Activated T-helper 1 cell treated with anti-CD3 and anti-CD28 coated beads, Interleukin-12 subunit alpha, Interleukin-12 subunit beta, Interleukin-2, Interleukin-4 antibody, amounts not matched to agents 30 ng/mL and 10 ng/mL and 1 ng/mL, durations not matched to agents 14 hours and 24 hours and 36 hours (primary cell): ENCODE measurements around the gene AGPAT1. TPM values are rescaled to one million over a fixed set of nuclear protein-coding genes. Genes with fewer than 3 reads are reported as not detected.

Source experiments
- DNase-seq: peaks from one replicate; pipeline ENCODE4 v3.0.0; 2021; ENCODE audit warnings: low spot score
- H3K27ac Mint-ChIP-seq: one replicate; pipeline ENCODE4 v1.8.0; 2021; ENCODE audit warnings: mild to moderate bottlenecking, mixed read lengths
- H3K27me3 Mint-ChIP-seq: one replicate; pipeline ENCODE4 v1.8.0; 2022; ENCODE audit warnings: mild to moderate bottlenecking, moderate library complexity, mixed read lengths; ENCODE audit not compliant: insufficient read depth
- H3K36me3 Mint-ChIP-seq: one replicate; pipeline ENCODE4 v1.8.0; 2021; ENCODE audit warnings: low read depth, mixed read lengths
- H3K4me1 Mint-ChIP-seq: one replicate; pipeline ENCODE4 v1.8.0; 2021; ENCODE audit warnings: low read depth, mixed read lengths
- H3K4me3 Mint-ChIP-seq: one replicate; pipeline ENCODE4 v1.8.0; 2021; ENCODE audit warnings: mild to moderate bottlenecking, moderate library complexity, mixed read lengths
- H3K9me3 Mint-ChIP-seq: one replicate; pipeline ENCODE4 v1.8.0; 2021; ENCODE audit warnings: mixed read lengths
- intact Hi-C: fragments of 100-400 bp; cut with micrococcal nuclease; formaldehyde crosslinking; loops from one replicate; pipeline ENCODE4 v1.15.1; 2024
- total RNA-seq: library from RNA; stranded (reverse); gene quantifications from 2 replicates; pipeline ENCODE4 v1.2.3, GENCODE V29; 2022

The AGPAT1 gene
- total RNA-seq, 1 donor from 2014 or later: 35.6 TPM

DNA sequence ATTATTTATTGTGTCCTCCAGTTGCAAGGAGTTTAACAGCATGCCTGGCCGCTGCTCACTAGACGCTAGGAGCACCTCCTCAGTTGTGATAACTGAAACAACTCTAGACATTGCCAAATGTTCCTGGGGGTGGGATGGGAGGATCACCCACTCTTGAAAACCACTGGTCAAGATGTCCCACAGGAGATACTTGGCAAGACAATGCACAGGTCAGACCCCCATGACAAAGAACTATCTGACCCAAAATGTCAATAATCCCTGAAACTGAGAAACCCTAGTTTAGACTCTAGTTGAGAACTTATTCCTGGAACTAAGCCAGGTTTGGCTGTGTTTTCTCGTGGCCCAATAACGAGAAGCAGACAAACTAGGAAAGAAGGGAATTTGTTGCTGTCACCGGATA, 36.3 kb downstream of the AGPAT1 start:
- Mint-ChIP-seq H3K36me3 (no peaks in the 10 kb centered on the region), H3K9me3 (no peaks in the 10 kb centered on the region), H3K27me3 (peaks cover 26% of the 10 kb centered on the region), H3K4me1 (no peaks in the 10 kb centered on the region), H3K4me3 (no peak overlapping the region), H3K27ac (no peak overlapping the region)
- DNase-seq: no peak
- intact Hi-C loops: no loop called here

DNA sequence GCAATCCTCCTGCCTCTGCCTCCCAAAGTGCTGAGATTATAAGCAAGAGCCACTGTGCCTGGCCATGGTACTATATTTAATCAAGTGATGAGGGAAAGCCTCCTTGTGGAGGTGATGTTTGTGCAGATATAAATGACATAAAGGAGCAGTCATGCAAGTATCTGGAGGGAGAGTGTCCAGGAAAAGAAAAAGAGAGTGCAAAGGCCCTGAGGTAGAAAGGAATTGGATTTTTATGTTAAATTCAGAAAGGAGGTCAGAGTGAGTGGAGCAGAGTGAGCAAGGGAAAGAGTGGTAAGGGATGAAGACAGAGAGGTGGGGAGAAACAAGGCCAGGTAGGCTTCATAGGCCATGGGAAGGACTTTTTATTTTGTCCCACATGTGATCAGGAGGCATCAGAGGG, 38.4 kb downstream of the AGPAT1 start:
- Mint-ChIP-seq H3K27ac (no peak overlapping the region), H3K4me3 (no peak overlapping the region), H3K9me3 (no peaks in the 10 kb centered on the region), H3K4me1 (no peaks in the 10 kb centered on the region), H3K27me3 (peaks cover 24% of the 10 kb centered on the region), H3K36me3 (no peaks in the 10 kb centered on the region)
- DNase-seq: no peak
- intact Hi-C loops: no loop called here

DNA sequence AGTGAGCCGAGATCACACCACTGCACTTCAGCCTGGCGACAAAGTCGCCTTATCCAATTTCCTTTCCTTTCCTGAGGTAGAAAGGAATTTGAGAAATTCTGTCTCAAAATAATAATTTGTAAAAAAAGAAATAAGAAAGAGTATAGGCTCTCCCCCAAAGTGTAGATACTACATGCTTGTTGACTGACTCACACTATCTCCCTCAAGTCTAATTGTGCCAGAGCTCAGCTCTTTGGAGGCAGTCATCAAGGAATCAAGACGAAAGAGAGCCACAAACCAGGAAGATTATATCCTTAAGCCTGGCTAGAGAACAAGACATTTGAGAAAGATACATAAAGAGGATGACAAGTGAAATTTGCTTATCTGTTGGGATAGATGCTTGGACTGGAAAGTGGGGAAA, 42.1 kb downstream of the AGPAT1 start:
- no peak for DNase-seq
- H3K4me3 Mint-ChIP-seq: no peak overlapping the region
- H3K36me3 Mint-ChIP-seq: no peaks in the 10 kb centered on the region
- peaks cover 17% of the 10 kb centered on the region for H3K4me1 Mint-ChIP-seq
- no peaks in the 10 kb centered on the region for H3K9me3 Mint-ChIP-seq
- H3K27me3 Mint-ChIP-seq: peaks cover 21% of the 10 kb centered on the region
- intact Hi-C loops: no loop called here
- no peak overlapping the region for H3K27ac Mint-ChIP-seq

DNA sequence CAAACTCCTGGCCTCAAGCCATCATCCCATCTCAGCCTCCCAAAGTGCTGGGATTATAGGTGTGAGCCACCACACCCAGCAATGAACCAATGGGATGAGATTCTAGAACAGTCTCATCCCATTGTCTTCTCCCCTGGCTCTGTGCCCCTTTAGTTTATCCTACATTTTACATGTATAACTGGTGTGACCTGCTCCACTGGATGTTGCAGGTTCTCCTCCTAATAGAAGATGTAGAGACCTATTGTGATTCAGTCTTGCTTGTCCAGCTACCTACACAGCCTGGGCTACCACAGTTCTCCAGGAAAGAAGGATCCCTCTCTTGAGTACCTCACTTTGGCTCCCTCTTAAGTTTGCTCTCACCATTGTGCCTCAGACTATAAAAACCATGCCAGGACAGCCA, 43.8 kb downstream of the AGPAT1 start:
- H3K9me3 Mint-ChIP-seq: no peaks in the 10 kb centered on the region
- H3K27ac Mint-ChIP-seq: no peak overlapping the region
- peaks cover 30% of the 10 kb centered on the region for H3K4me1 Mint-ChIP-seq
- intact Hi-C loops: no loop called here
- peaks cover 21% of the 10 kb centered on the region for H3K27me3 Mint-ChIP-seq
- peaks cover 4% of the 10 kb centered on the region for H3K36me3 Mint-ChIP-seq
- peak overlapping the region; percentile 37 for H3K4me3 Mint-ChIP-seq
- no peak for DNase-seq

DNA sequence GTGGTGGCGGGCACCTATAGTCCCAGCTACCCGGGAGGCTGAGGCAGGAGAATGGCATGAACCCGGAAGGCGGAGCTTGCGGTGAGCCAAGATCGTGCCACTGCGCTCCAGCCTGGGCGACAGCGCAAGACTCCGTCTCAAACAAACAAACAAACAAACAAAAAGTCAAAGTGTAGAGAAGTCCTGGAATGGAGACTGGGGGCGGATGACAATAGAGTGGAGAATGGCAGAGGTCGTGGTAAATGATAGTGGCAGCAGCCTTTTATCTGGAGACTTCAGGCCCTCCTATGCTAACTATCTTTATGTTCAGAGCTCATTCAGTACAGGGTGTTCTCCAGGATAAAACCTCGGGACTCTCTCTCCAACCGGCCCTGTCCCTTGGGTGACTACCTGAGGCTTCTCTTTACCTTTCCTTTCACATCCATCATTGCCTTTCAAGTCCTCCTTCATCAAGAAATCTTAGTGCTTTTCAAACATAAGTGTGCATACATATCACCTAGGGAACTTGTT, 44.4 kb downstream of the AGPAT1 start:
- H3K27me3 Mint-ChIP-seq: peaks cover 19% of the 10 kb centered on the region
- peaks cover 37% of the 10 kb centered on the region for H3K4me1 Mint-ChIP-seq
- peak overlapping the region; percentile 29 for H3K27ac Mint-ChIP-seq
- H3K9me3 Mint-ChIP-seq: no peaks in the 10 kb centered on the region
- H3K36me3 Mint-ChIP-seq: peaks cover 10% of the 10 kb centered on the region
- DNase-seq: no peak
- H3K4me3 Mint-ChIP-seq: peak overlapping the region; percentile 52
- intact Hi-C loops: no loop called here

DNA sequence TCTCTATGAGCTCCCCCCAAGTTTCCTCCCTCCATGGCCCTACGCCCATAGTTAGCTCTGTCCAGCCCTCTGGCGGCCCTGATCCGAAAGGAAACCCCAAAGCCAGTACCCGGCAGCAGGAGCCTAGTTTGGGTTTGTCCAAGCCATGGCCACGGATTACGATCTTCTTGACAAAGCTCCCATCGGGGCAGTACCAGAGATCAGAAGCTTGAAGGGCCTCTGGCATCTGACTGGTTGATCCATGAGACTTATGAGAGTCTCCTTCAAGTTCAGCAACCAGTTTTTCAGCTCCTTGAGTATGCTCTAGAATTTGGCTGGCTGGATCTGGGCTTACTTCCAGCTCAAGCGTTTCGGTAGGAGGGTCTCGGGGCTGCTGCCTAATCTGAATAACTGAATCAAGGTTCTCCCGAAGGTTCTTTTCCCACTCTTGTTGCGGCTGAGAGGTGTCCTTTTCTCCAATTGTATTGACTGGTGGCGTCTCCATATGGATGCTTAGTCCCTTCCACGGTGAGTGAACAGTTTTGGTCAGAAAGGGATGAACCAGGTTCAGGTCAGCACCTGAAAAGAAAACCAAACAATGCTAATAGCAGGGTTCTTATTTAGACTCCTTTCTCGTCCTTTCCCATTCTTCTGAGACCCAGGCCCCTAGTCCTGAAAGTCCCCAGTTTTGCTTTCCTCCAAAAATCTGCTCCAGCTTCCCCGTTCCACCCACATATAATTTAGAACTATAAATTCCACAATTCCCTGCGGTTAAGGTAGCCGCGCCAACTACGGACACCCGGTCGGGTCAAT, 46.4 kb downstream of the AGPAT1 start:
- Mint-ChIP-seq H3K4me1 (peaks cover 45% of the 10 kb centered on the region), H3K27ac (peak overlapping the region; percentile 93), H3K4me3 (peak overlapping the region; percentile 96), H3K27me3 (peaks cover 2% of the 10 kb centered on the region), H3K9me3 (no peaks in the 10 kb centered on the region), H3K36me3 (peaks cover 21% of the 10 kb centered on the region)
- intact Hi-C loops: loop anchor here (1.0 to 2.0 kb wide), 9 partner anchors 19 to 1120 kb away; partner anchors contain the start of genes PBX2, PPT2, RNF5 and RXRB
- no peak for DNase-seq

DNA sequence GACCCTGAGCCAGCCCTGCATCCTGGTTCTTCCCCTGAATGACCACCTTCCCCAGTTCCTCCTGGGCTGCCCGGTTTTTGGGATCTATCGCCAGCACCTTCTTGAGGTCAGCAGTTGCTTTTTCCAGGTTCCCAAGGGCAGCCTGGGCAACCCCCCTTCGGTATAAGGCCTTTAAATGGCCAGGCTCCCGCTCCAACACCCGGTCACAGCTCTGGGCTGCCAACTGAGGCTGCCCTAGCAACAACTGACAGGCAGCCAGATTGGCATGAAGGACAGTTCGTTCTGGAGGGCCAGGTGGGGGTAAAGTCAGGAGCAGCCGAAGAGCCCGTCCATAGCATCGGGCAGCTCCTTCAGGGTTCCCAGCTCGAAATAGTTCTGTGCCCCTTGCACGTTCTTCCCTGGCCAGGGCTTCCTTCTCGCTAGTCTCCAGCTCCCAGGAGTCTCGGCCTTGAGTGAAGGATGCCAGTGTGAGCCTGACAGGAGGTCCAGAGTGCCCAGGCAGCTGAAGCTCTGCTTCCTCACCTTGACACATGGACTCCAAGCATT, 47.1 kb downstream of the AGPAT1 start:
- Mint-ChIP-seq H3K4me3 (peak overlapping the region; percentile 99), H3K9me3 (no peaks in the 10 kb centered on the region), H3K27me3 (peaks cover 2% of the 10 kb centered on the region), H3K4me1 (peaks cover 45% of the 10 kb centered on the region), H3K27ac (peak overlapping the region; percentile 94), H3K36me3 (peaks cover 27% of the 10 kb centered on the region)
- no peak for DNase-seq
- intact Hi-C loops: loop anchor here (1.0 to 2.0 kb wide), 4 partner anchors 10 to 842 kb away; partner anchors contain the start of genes TAP1 and ZBTB12

DNA sequence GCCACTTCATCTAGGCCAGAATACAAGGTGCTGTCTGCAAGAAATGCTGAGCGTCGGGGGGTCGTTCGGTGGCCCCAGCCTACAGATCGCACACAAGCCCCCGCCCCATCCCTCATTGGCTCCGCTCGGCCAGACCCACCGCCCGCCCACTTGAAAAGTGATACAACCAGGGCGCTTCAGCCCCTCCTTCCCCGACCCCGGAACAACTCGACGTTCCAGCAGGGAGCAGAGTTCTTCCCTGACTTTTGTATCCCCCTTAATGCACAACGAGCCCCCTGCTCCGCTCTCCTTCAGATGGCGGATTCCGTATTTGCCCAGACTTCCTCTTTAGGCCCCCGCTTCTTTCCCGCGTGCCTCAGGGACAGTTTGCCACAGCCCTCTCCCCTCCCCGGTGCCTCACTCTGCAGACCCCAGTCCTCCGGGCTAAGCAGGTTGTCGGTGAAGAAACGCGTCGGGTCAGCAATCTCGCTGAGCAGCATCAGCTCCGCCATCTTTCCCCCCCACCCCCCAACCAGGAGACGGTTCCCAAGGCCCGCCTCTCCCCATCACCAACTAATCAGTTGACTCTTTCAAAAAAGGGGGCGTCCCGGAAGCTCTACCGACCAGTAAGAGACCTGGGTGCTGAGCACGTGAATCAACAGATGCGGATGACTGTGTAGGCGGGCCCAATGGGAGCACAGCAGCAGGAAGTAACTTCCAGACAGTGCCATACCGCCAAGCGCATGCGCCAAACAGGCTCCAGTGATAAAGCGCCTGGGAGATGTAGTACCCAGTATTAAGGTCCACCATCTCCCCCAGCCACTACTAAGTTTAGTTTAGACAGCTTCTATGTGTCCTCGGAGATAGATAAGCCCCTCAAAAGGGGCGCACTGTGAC, 47.9 kb downstream of the AGPAT1 start, which contains the start of gene ATF6B:
Gene ATF6B, minus strand, starts transcription at position 530 of the 876 bp plus-strand sequence. Its CDS starts 39 bp downstream, at position 491.
- H3K9me3 Mint-ChIP-seq: no peaks in the 10 kb centered on the region
- DNase-seq: peak; percentile 95
- H3K4me3 Mint-ChIP-seq: peak within 1 kb of the TSS; percentile 99
- peaks cover 2% of the 10 kb centered on the region for H3K27me3 Mint-ChIP-seq
- H3K4me1 Mint-ChIP-seq: peaks cover 45% of the 10 kb centered on the region
- intact Hi-C loops: loop anchor here (1.0 to 2.0 kb wide), 4 partner anchors 9 to 843 kb away; partner anchors contain the start of genes TAP1 and ZBTB12
- H3K27ac Mint-ChIP-seq: peak within 1 kb of the TSS; percentile 94
- H3K36me3 Mint-ChIP-seq: peaks cover 27% of the 10 kb centered on the region

DNA sequence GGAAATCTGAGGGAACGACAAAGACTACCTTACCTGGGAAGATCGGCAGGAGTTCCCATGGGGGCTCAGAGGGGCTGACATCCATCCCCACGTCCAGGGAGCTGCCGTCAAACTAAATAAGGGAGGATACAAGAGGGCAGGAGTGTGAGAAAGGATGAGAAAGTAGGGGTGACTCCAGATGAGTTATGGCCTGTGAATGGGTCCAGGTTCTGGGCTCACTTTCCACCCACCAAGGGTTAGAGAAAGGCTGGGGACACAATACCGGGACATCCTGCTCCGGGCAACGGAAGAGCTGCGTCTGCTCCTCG, 48.5 kb downstream of the AGPAT1 start:
- H3K4me3 Mint-ChIP-seq: peak overlapping the region; percentile 99
- intact Hi-C loops: no loop called here
- DNase-seq: no peak
- H3K9me3 Mint-ChIP-seq: no peaks in the 10 kb centered on the region
- peak overlapping the region; percentile 94 for H3K27ac Mint-ChIP-seq
- peaks cover 45% of the 10 kb centered on the region for H3K4me1 Mint-ChIP-seq
- peaks cover 2% of the 10 kb centered on the region for H3K27me3 Mint-ChIP-seq
- peaks cover 28% of the 10 kb centered on the region for H3K36me3 Mint-ChIP-seq

DNA sequence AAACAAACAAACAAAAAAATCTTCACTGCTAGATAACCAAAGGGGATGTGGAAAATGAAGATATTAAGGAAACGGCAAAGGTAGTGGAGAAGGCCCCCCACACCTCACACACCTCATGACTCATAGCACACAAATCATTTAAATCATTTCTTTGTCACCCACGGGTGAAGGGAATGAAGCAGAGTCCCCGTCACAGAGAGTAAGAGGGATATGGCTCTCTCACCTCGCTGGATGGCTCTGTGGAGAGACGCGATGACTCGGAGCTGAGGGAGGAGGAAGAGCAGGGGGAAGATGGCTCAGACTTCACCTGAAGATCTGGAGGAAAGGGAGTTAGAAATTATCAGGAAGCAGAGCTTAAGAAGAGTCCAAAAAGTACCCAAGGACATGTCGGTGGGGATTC, 49.0 kb downstream of the AGPAT1 start:
- H3K36me3 Mint-ChIP-seq: peaks cover 32% of the 10 kb centered on the region
- no peak for DNase-seq
- no peaks in the 10 kb centered on the region for H3K9me3 Mint-ChIP-seq
- H3K4me3 Mint-ChIP-seq: peak overlapping the region; percentile 99
- H3K4me1 Mint-ChIP-seq: peaks cover 45% of the 10 kb centered on the region
- peak overlapping the region; percentile 94 for H3K27ac Mint-ChIP-seq
- H3K27me3 Mint-ChIP-seq: no peaks in the 10 kb centered on the region
- intact Hi-C loops: no loop called here

DNA sequence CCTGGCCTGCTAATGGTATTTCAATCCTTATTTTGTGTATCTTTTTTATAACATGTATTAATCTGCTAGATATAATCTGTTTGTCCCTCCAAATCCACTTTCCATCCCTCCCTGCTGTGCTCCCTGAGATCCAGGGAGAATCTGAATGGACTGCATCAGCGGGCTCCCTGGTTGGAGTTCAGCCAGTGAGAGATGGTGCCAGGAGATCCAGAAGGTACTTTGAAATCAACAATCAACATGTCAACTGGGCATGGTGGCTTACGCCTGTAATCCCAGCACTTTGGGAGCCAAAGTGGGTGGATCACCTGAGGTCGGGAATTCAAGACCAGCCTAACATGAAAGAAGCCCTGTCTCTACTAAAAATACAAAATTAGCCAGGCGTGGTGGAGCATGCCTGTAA, 52.2 kb downstream of the AGPAT1 start:
- no peaks in the 10 kb centered on the region for H3K27me3 Mint-ChIP-seq
- intact Hi-C loops: no loop called here
- H3K36me3 Mint-ChIP-seq: peaks cover 48% of the 10 kb centered on the region
- H3K4me3 Mint-ChIP-seq: no peak overlapping the region
- H3K27ac Mint-ChIP-seq: no peak overlapping the region
- H3K9me3 Mint-ChIP-seq: no peaks in the 10 kb centered on the region
- no peak for DNase-seq
- H3K4me1 Mint-ChIP-seq: peaks cover 37% of the 10 kb centered on the region

DNA sequence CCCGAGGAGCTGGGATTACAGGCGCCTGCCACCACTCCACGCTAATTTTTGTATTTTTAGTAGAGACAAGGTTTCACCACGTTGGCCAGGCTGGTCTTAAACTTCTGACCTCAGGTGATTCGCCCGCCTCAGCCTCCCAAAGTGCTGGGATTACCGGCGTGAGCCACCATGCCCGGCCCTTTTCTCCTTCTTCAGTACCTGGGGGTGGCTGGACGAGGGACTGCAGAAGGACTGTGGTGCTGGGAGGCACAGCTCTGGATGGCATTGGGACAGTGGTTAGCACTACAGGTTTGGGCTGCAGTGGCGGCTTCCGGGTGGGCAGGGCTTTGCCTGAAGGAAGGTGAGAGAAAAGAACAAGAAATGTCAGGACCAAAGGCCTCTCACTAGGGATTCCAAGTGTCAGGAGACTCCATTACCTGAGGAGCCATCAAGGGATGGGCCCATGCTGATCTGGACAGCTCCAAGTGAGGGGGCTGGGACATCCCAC, 55.3 kb downstream of the AGPAT1 start:
- Mint-ChIP-seq H3K27me3 (no peaks in the 10 kb centered on the region), H3K4me3 (no peak overlapping the region), H3K9me3 (no peaks in the 10 kb centered on the region), H3K4me1 (peaks cover 11% of the 10 kb centered on the region), H3K36me3 (peaks cover 44% of the 10 kb centered on the region), H3K27ac (no peak overlapping the region)
- intact Hi-C loops: no loop called here
- DNase-seq: no peak
